ENCODE measurements around the gene NHS.

GRCh38 chrX:17527922-17528321 lies 152.9 kb downstream of the NHS start:
- TF ChIP-seq POLR2A (IDR thresholded peaks at IDR 0.05) (no peak), CTCF (IDR thresholded peaks at IDR 0.05) (no peak)

Data from body of pancreas (tissue), 4 donors.